DMS114 treated with DMSO at 0.1 percent for 48 hours (cell line): ENCODE data around the gene STPG1.

ENCODE experiments used
- DNase-seq: peaks from one replicate; lab custom pipeline; 2025; ENCODE audit not compliant: unreplicated experiment; lab: John Stamatoyannopoulos, UW

STPG1 gene

GRCh38 chr1:24374891-24375786, 38.4 kb downstream of the STPG1 start:
- DNase-seq, result no peak

GRCh38 chr1:24373710-24374109, 39.9 kb downstream of the STPG1 start:
- DNase-seq, result no peak

DNA sequence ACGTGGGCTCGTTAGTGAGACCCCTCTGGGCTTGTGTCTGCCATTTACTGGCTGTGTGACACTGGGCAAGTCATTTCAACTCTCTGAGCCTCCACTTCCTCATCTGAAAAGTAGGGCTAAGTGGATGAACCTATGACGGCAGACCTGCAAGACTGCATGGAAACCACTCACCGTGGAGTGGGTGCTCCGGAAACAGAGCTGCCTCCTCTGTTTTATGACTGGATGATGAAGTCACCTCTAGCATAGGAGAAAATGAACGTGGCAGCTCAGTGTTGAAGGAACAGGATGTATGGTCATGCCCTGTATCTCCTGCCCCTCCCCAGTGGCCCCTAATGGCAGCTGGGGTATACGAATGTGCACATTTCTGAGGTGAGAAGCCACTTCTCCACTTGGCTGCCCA, 40.5 kb downstream of the STPG1 start:
- no peak for DNase-seq

DNA sequence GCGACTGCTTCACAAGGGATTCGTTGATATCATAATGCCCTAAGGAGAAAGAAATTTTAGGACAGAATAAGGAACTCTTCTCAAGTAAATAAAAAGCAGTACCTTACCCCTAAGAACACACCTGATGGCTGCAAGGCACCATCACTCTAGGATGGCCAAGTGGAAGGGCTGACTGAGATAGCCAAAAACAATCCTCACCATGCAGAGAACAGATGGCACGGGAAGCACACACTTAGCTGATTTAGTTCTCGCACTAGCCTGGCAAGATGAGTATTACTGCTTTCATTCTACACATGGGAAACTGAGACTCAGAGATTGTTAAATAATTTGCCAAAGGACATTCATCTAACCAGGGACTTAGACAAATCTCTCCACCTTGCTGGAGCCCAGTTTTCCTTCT, 43.8 kb downstream of the STPG1 start:
- DNase-seq, result no peak

GRCh38 chr1:24369199-24369598, 44.4 kb downstream of the STPG1 start:
- no peak for DNase-seq

GRCh38 chr1:24366707-24367106, 46.9 kb downstream of the STPG1 start:
- DNase-seq, result no peak

DNA sequence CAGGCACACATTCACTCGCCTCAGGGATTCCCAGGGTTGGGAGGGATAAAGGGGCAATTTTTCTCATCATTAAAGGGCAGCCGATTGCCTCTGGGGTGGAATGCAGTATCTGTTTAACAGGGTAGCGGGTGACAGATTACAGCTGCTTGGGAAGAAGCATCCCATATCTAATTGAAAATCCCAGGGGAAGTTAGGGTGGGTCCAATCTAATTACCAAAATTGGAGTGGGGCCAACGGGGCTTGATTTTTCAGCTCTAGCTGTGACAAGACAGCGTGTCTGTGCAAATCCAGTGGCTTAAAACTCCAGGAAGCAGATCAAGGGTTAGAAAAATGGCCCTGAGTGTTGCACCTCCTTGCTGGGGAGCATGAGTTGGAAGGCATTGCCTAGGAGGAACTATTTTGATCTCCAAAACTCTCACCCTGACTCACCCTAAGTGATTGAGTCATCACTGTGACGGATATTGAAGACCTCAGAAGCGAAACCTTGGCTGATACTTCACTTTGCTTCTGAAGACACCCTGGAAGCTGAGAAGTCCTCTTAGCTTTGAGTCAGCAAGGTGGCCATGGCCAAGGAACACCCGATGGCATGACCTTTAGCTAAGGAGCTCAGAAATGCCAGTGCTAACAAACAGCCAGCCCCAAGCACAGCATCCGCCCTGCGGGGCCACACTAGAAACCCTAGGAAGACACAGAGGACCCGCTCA, 48.5 kb downstream of the STPG1 start:
- no peak for DNase-seq

DNA sequence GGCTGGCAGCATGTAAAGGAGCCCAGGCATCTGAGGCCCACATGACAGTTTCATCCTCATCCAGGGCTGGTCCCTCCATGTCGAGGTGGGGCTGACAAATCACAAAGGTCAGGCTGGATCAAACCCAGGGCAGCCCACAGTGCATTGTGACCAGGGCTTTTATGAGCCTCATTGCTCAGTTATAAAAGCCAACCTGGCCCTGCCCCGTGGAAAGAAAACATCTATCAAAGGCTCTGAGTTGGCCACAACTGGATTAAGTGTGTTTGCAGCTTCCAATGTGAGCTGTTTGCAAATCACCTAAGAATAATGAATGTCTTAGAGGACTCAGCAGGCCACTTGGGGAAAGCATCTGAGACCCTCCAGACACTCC, 49.0 kb downstream of the STPG1 start:
- DNase-seq, result no peak

GRCh38 chr1:24363994-24364393, 49.6 kb downstream of the STPG1 start:
- no peak for DNase-seq

GRCh38 chr1:24362982-24363614, 50.5 kb downstream of the STPG1 start:
- no peak for DNase-seq

- DNase-seq, result no peak
These were observed 51.2 kb downstream of the STPG1 start for GRCh38 chr1:24362396-24362795.

GRCh38 chr1:24361811-24362210, 51.8 kb downstream of the STPG1 start:
- no peak for DNase-seq

DNA sequence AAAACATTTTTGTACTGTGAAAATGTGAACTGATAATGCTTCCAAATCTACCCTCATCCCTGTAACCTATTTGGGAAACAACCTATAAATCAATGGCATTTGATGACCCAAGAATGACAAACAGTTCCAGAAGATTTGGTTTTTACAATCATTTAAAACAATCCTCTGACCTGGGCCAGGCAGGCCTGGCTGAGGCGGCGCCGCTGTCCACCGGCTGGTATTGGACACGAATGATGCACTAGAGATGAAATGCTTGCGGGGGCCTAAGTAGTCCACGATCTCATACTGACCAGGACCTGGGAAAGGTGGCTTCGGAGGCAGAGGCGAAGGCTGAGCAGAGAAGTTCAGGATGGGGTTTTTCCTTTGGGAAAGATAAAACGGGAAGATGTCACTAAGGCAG, 52.9 kb downstream of the STPG1 start:
- no peak for DNase-seq

DNA sequence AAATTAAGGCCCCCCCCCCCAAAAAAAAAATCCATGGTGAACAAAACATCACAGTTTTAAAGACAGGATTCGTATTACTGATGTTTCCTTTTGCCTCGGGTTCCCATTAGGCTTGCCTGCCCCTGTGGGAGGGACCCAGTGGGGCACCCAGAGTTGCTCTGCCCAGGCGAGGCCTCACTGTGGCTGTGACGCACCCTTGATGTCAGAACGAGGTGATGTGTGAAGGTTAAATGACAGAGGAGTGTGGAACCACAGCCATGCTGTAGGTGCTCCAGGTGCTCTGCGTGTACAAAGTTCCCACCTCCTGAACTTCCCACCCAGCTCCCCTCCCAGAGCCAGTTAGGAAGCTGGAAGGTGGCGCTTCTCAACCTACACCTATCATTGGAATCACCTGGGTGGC, 56.5 kb downstream of the STPG1 start:
- DNase-seq, result no peak

GRCh38 chr1:24355466-24355865, 58.1 kb downstream of the STPG1 start:
- DNase-seq, result no peak

DNA sequence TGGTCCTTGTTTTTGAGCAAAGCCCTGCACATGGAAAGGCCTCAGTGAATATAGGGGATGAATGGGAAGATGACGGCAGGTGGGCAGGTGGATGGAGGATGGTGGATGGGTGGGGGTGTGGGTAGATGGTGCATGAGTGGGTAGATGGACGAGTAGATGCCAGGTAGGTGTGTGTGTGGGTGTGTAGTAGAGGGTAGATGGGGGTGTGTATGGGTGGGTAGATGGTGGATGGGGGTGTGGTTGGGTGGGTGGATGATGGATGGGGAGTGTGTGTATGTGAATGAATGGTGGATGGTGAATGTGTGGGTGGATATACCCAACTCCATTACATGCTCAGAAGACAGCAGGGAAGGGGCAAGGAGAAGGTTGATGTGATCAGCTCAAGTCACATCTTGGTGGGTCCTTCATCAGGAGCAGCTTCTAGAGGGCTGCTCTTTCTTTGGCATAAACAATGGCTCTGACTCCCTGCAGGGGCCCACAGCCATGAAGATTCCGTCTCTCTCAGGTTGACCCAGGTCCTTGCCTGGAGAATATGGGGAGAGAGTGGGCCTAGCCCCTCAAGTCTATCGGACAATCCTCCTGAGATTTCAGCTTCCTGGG, 60.2 kb downstream of the STPG1 start:
- DNase-seq, result no peak

- DNase-seq, result no peak
These were observed 61.5 kb downstream of the STPG1 start for GRCh38 chr1:24351918-24352627.

GRCh38 chr1:24351247-24351646, 62.3 kb downstream of the STPG1 start:
- DNase-seq, result no peak

DNA sequence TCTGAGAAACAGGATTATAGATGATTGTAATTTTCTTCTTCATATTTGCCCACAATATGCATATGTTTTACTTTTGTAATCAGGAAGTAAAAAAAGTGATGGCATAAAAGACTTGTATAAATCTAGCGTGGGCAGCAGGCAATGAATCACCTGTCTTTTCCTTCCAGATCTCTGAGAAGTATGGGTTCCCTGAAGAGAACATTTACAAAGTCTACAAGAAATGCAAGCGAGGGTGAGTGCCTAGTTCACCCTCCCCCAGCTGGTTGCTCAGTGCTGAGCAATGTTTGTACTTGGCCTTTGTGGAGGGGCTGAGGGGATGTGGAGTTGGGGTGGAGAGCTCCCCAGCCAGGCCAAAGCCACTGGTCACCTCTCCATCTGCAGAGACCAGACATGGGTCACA, 63.7 kb downstream of the STPG1 start:
- DNase-seq, result no peak

GRCh38 chr1:24348196-24348595, 65.4 kb downstream of the STPG1 start:
- no peak for DNase-seq
